HFFc6 (cell line): ENCODE data around the gene ENO2. TPM values are rescaled to one million over a fixed set of nuclear protein-coding genes. Genes with fewer than 3 reads are reported as not detected.

Source experiments
- DNase-seq: peaks from one replicate; pipeline ENCODE4 v3.0.0-alpha.2; 2018
- H3K27ac Mint-ChIP-seq: 2 replicates; pipeline ENCODE4 v1.8.0; 2020; ENCODE audit warnings: mild to moderate bottlenecking, mixed read lengths
- H3K27me3 Mint-ChIP-seq: 2 replicates; pipeline ENCODE4 v1.8.0; 2021; ENCODE audit warnings: mild to moderate bottlenecking, moderate library complexity, mixed read lengths; ENCODE audit not compliant: insufficient read depth
- H3K36me3 Mint-ChIP-seq: 2 replicates; pipeline ENCODE4 v1.8.0; 2021; ENCODE audit warnings: low read depth, mixed read lengths
- H3K4me1 Mint-ChIP-seq: 2 replicates; pipeline ENCODE4 v1.8.0; 2020; ENCODE audit warnings: low read depth, mixed read lengths
- H3K4me3 Mint-ChIP-seq: 2 replicates; pipeline ENCODE4 v1.8.0; 2020; ENCODE audit warnings: mild to moderate bottlenecking, moderate library complexity, mixed read lengths
- H3K9me3 Mint-ChIP-seq: 2 replicates; pipeline ENCODE4 v1.8.0; 2020; ENCODE audit warnings: mild to moderate bottlenecking, mixed read lengths
- total RNA-seq, 6 experiments: library from RNA; stranded (reverse); fragmentation: NEBNext Ultra II Directional; extraction: Animal tissue kit (Norgen Biotek cat#: 25700); gene quantifications; 2 replicates in 1 of 6; 3 replicates in 5 of 6; pipeline ENCODE4 v1.2.3, GENCODE V29; 2021
- TF ChIP-seq, protein P1 (sequence below): fragments of 200-600 bp; sonication (generic); IDR thresholded peaks from 2 replicates; pipeline ENCODE4 v1.5.0; 2021; ENCODE audit warnings: antibody characterized with exemption, mild to moderate bottlenecking

The ENO2 gene
- total RNA-seq, 6 experiments from 2014 or later = 18.9 to 26.9 (median 24.7) TPM

DNA sequence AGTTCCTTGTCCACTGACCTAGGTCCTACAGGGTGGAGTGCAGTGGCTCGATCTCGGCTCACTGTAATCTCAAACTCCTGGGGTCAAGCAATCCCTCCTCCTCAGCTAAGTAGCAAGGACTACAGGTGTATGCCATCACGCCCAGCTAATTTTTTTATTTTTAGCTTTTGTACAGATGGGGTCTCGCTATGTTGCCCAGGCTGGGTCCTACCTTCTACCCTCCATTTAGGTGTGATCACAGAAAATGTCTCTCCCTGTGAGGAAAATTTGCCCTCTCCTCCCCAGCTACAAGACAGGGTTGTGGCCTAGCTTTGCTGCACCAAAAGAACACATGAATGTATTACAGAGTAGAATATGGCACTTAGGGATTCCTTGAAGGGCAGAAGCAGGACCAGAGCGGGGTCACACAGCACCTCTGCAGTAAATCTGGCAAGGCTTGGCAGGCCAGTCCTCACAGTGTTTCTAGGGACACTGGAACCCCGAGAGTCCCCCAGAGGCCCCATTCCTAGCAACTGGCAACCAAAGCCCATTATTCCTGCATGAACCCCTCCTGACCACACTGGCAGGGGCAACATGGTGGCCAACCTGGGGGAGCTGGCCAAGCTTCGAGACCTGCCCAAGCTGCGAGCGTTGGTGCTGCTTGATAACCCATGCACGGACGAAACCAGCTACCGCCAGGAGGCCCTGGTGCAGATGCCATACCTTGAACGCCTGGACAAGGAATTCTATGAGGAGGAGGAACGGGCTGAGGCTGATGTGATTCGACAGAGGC is 2.0 kb upstream of the ENO2 start:
- H3K27ac Mint-ChIP-seq = no peak overlapping the region
- no peak for DNase-seq
- peaks cover 31% of the 10 kb centered on the region for H3K4me1 Mint-ChIP-seq
- TF ChIP-seq, protein P1, sequence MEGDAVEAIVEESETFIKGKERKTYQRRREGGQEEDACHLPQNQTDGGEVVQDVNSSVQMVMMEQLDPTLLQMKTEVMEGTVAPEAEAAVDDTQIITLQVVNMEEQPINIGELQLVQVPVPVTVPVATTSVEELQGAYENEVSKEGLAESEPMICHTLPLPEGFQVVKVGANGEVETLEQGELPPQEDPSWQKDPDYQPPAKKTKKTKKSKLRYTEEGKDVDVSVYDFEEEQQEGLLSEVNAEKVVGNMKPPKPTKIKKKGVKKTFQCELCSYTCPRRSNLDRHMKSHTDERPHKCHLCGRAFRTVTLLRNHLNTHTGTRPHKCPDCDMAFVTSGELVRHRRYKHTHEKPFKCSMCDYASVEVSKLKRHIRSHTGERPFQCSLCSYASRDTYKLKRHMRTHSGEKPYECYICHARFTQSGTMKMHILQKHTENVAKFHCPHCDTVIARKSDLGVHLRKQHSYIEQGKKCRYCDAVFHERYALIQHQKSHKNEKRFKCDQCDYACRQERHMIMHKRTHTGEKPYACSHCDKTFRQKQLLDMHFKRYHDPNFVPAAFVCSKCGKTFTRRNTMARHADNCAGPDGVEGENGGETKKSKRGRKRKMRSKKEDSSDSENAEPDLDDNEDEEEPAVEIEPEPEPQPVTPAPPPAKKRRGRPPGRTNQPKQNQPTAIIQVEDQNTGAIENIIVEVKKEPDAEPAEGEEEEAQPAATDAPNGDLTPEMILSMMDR = no peak
- H3K27me3 Mint-ChIP-seq = peaks cover 4% of the 10 kb centered on the region
- H3K9me3 Mint-ChIP-seq = no peaks in the 10 kb centered on the region
- no peak overlapping the region for H3K4me3 Mint-ChIP-seq
- H3K36me3 Mint-ChIP-seq = no peaks in the 10 kb centered on the region

DNA sequence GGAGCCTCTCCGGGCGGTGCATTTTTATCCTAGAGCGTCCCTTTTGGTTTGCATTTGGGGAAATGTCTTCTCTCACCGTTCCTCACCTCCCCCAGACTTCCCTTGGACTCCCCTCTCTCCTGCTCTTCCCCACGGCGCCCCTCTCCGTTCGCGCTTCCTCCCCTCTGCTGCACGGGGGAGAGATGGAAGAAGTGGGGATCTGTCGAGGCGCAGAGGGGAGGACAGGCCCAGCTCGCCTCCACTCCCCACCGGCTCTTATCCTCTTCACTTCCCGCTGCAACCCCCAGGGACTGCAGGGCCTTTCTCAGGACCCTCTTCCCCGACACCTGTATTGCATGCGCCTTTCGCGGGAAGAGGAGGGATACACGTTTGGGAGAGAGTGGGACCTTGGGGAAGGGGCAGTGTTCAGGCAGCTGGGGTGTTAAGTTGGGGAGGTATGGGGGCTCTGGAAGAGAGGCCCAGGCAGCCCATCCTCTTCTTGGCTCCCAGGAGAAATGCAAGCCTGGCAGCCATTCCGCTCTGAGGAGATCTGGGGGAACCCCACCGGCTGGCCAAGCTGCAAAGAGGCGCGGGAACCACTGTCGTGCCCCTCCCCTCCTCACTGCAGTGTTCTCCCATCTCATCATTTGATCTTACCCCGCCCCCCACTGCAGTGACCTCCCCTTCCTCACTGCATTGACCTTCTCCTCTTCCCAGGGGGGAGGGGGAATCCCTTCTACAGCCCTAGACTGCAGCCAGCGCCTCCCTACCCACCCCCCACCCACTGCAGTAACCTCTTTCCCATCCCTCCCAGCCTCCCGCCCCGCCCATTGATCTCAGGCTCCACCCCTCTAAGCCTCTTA is 788 bp downstream of the ENO2 start:
- peaks cover 37% of the 10 kb centered on the region for H3K4me1 Mint-ChIP-seq
- H3K4me3 Mint-ChIP-seq = peak overlapping the region; percentile 94
- H3K36me3 Mint-ChIP-seq = peaks cover 4% of the 10 kb centered on the region; the same call in 1 of the 2 replicates
- TF ChIP-seq, protein P1 = no peak
- peak overlapping the region; percentile 64 for H3K27ac Mint-ChIP-seq
- no peak for DNase-seq
- H3K9me3 Mint-ChIP-seq = no peaks in the 10 kb centered on the region
- peaks cover 4% of the 10 kb centered on the region for H3K27me3 Mint-ChIP-seq

DNA sequence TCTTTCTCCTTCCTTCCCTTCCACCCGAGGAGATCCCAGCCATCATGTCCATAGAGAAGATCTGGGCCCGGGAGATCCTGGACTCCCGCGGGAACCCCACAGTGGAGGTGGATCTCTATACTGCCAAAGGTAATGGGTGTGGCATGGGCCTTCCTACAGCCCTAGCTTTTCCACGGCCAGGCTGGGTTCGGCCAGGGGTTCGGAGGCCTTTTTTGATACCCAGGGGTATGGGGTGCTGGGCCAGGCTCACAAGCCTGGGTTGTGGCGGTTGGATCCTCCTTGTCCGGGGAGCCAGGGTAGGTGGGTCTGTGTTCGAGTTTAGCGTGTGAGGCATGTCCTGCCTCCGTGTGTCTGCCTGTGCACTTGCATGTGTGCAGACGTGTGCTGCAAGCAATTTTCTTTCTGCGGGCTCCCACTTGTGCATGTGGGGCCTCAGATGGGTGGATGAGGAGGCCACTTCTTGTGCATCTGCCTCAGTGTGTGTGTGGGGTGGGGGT is 1.5 kb downstream of the ENO2 start:
- DNase-seq = no peak
- H3K36me3 Mint-ChIP-seq = peaks cover 4% of the 10 kb centered on the region; the same call in 1 of the 2 replicates
- peaks cover 4% of the 10 kb centered on the region for H3K27me3 Mint-ChIP-seq
- H3K4me3 Mint-ChIP-seq = peak overlapping the region; percentile 94
- TF ChIP-seq, protein P1 = no peak
- peaks cover 37% of the 10 kb centered on the region for H3K4me1 Mint-ChIP-seq
- H3K9me3 Mint-ChIP-seq = no peaks in the 10 kb centered on the region
- H3K27ac Mint-ChIP-seq = no peak overlapping the region

DNA sequence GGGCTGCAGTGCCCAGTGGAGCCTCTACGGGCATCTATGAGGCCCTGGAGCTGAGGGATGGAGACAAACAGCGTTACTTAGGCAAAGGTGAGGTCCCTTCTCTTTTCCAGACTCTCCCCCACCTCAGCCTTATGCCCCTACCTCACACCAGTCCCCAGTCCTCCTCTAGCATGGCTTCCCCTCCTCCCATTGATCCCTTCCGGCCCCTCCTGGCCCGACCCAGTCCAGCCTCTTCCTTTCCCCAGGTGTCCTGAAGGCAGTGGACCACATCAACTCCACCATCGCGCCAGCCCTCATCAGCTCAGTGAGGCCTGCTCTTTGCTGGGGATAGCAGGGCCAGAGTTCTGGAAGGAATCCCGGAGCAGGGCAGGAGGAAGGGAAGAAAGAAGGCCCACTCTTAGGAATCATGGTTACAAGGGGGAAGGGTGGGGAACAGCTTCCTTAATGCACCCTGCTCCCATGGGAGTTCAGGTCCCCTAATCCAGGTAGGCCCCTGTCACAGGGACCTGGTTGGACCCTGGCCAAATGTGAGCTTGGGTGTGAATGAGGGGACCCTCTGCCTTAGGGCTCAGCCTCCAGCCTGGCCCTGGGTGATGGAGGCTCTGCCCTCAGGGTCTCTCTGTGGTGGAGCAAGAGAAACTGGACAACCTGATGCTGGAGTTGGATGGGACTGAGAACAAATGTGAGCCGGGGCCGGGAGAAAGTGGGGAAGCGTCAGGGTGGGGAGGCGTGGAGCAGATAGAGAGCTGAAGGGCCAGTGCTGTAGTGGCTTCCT is 2.2 kb downstream of the ENO2 start:
- H3K4me3 Mint-ChIP-seq = peak overlapping the region; percentile 36; the same call in 1 of the 2 replicates
- peaks cover 4% of the 10 kb centered on the region; the same call in 1 of the 2 replicates for H3K36me3 Mint-ChIP-seq
- H3K9me3 Mint-ChIP-seq = no peaks in the 10 kb centered on the region
- H3K27ac Mint-ChIP-seq = peak overlapping the region; percentile 57; the same call in 1 of the 2 replicates
- H3K27me3 Mint-ChIP-seq = peaks cover 4% of the 10 kb centered on the region
- no peak for DNase-seq
- TF ChIP-seq, protein P1 = no peak
- peaks cover 37% of the 10 kb centered on the region for H3K4me1 Mint-ChIP-seq
